WTC11 (cell line): ENCODE results near the gene CCDC92. TPM values are rescaled to one million over a fixed set of nuclear protein-coding genes. Genes with fewer than 3 reads are reported as not detected.

Experiments used
- ATAC-seq: fragments of 200-7000 bp; cut with Tn5 transposase; 2 replicates; pipeline ENCODE4 v1.10.0; 2021; ENCODE audit warnings: mild to moderate bottlenecking, moderate library complexity
- CTCF ChIA-PET: fragments of 300-600 bp; sonication (Branson Sonifier 250); formaldehyde crosslinking; loops from one replicate; lab custom pipeline; 2021; ENCODE audit warnings: antibody characterized with exemption; lab: Charles Lee
- POLR2A ChIA-PET: fragments of 350-600 bp; sonication (Branson Sonifier 250); formaldehyde crosslinking; loops from one replicate; lab custom pipeline; 2021; ENCODE audit warnings: antibody characterized with exemption; lab: Charles Lee
- DNase-seq: peaks from one replicate; pipeline ENCODE4 v3.0.0; 2021; ENCODE audit warnings: low spot score
- H3K27ac Mint-ChIP-seq: 2 replicates; pipeline ENCODE4 v1.8.0; 2021; ENCODE audit warnings: mixed read lengths
- H3K27me3 Mint-ChIP-seq: 2 replicates; pipeline ENCODE4 v1.8.0; 2021; ENCODE audit warnings: low read depth, mild to moderate bottlenecking, moderate library complexity, mixed read lengths
- H3K36me3 Mint-ChIP-seq: 2 replicates; pipeline ENCODE4 v1.8.0; 2021; ENCODE audit warnings: mixed read lengths
- H3K4me1 Mint-ChIP-seq: 2 replicates; pipeline ENCODE4 v1.8.0; 2022; ENCODE audit warnings: mixed read lengths
- H3K4me3 Mint-ChIP-seq: 2 replicates; pipeline ENCODE4 v1.8.0; 2021; ENCODE audit warnings: mild to moderate bottlenecking, moderate library complexity, mixed read lengths
- H3K9me3 Mint-ChIP-seq: 2 replicates; pipeline ENCODE4 v1.8.0; 2021; ENCODE audit warnings: mixed read lengths
- ATF2 ChIP-seq: sonication (generic); formaldehyde crosslinking; IDR thresholded peaks from 2 replicates; pipeline ENCODE4 v1.8.1; 2022; ENCODE audit warnings: low read depth, missing genetic modification reagents, borderline replicate concordance
- E2F1 ChIP-seq: sonication (generic); formaldehyde crosslinking; IDR thresholded peaks from 2 replicates; pipeline ENCODE4 v1.8.0; 2022; ENCODE audit warnings: mild to moderate bottlenecking, missing genetic modification reagents
- FOXK1 ChIP-seq: sonication (generic); formaldehyde crosslinking; IDR thresholded peaks from 2 replicates; pipeline ENCODE4 v1.8.0; 2022; ENCODE audit warnings: mild to moderate bottlenecking, moderate library complexity, missing genetic modification reagents
- FOXP4 ChIP-seq: sonication (generic); formaldehyde crosslinking; IDR thresholded peaks from 2 replicates; pipeline ENCODE4 v1.8.0; 2022; ENCODE audit warnings: mild to moderate bottlenecking, missing genetic modification reagents
- MAX ChIP-seq: sonication (generic); formaldehyde crosslinking; IDR thresholded peaks from 2 replicates; pipeline ENCODE4 v1.8.0; 2022; ENCODE audit warnings: mild to moderate bottlenecking, missing genetic modification reagents
- PRRX2 ChIP-seq: fragments of 250-450 bp; sonication (Bioruptor Pico); IDR thresholded peaks from 2 replicates; pipeline ENCODE4 v1.8.0; 2021; ENCODE audit warnings: mild to moderate bottlenecking
- STAT6 ChIP-seq: sonication (generic); formaldehyde crosslinking; conservative IDR thresholded peaks from 2 replicates; pipeline ENCODE4 v1.8.1; 2023; ENCODE audit warnings: mild to moderate bottlenecking, low read depth, missing genetic modification reagents, moderate library complexity
- USF1 ChIP-seq: sonication (generic); formaldehyde crosslinking; IDR thresholded peaks from 2 replicates; pipeline ENCODE4 v1.8.0; 2022; ENCODE audit warnings: mild to moderate bottlenecking, missing genetic modification reagents
- ZBTB21 ChIP-seq: sonication (generic); formaldehyde crosslinking; IDR thresholded peaks from 2 replicates; pipeline ENCODE4 v1.8.1; 2023; ENCODE audit warnings: mild to moderate bottlenecking, missing genetic modification reagents, borderline replicate concordance
- ZNF138 ChIP-seq: sonication (generic); formaldehyde crosslinking; conservative IDR thresholded peaks from 2 replicates; pipeline ENCODE4 v1.8.1; 2022; ENCODE audit warnings: mild to moderate bottlenecking, moderate library complexity, missing genetic modification reagents
- ZNF232 ChIP-seq: sonication (generic); formaldehyde crosslinking; IDR thresholded peaks from 2 replicates; pipeline ENCODE4 v1.8.0; 2022; ENCODE audit warnings: mild to moderate bottlenecking, missing genetic modification reagents
- ZNF281 ChIP-seq: sonication (generic); formaldehyde crosslinking; IDR thresholded peaks from 2 replicates; pipeline ENCODE4 v1.8.0; 2023; ENCODE audit warnings: mild to moderate bottlenecking, missing genetic modification reagents
- total RNA-seq: library from RNA; stranded (reverse); gene quantifications from 3 replicates; pipeline ENCODE4 v1.2.3, GENCODE V29; 2021

The CCDC92 gene
- total RNA-seq, 1 experiment from 2014 or later: 2.7 TPM

GRCh38 chr12:124007826-124008570 is 35.4 kb upstream of the CCDC92 start:
- Mint-ChIP-seq H3K27ac (no peak overlapping the region), H3K4me3 (no peak overlapping the region), H3K36me3 (peaks cover 22% of the 10 kb centered on the region), H3K9me3 (no peaks in the 10 kb centered on the region), H3K4me1 (peaks cover 21% of the 10 kb centered on the region), H3K27me3 (no peaks in the 10 kb centered on the region)
- POLR2A ChIA-PET: no interaction called here
- no peak for TF ChIP-seq ATF2 (CRISPR knock-in tag)
- no peak for TF ChIP-seq STAT6
- no peak for TF ChIP-seq PRRX2 (CRISPR knock-in tag)
- TF ChIP-seq ZNF281 (CRISPR knock-in tag): no peak
- TF ChIP-seq ZNF232 (CRISPR knock-in tag): no peak
- no peak for TF ChIP-seq FOXP4 (CRISPR knock-in tag)
- no peak for DNase-seq
- CTCF ChIA-PET: interaction anchor here (1.4 to 2.2 kb wide), 2 partner anchors 24 to 69 kb away, joined by 3 to 5 read pairs (median 5); no protein-coding TSS in a partner anchor
- ATAC-seq: no peak

GRCh38 chr12:124006846-124007713 is 34.4 kb upstream of the CCDC92 start:
- H3K4me3 Mint-ChIP-seq: no peak overlapping the region
- TF ChIP-seq ATF2 (CRISPR knock-in tag): no peak
- no peak for TF ChIP-seq ZBTB21 (CRISPR knock-in tag)
- TF ChIP-seq ZNF138 (CRISPR knock-in tag): no peak
- TF ChIP-seq USF1 (CRISPR knock-in tag): no peak
- no peak for TF ChIP-seq FOXK1 (CRISPR knock-in tag)
- TF ChIP-seq E2F1 (CRISPR knock-in tag): no peak
- no peak for TF ChIP-seq MAX (CRISPR knock-in tag)
- ChIA-PET POLR2A (no interaction called here), CTCF (interaction anchor here (1.0 to 1.4 kb wide), 3 partner anchors 25 to 102 kb away, joined by 3 to 5 read pairs (median 4); no protein-coding TSS in a partner anchor)
- peaks cover 21% of the 10 kb centered on the region for H3K4me1 Mint-ChIP-seq
- no peak for ATAC-seq
- no peaks in the 10 kb centered on the region for H3K9me3 Mint-ChIP-seq
- peaks cover 15% of the 10 kb centered on the region for H3K36me3 Mint-ChIP-seq
- no peak overlapping the region for H3K27ac Mint-ChIP-seq
- no peaks in the 10 kb centered on the region for H3K27me3 Mint-ChIP-seq
- no peak for DNase-seq
